Osteoblast (primary cell): ENCODE measurements around the gene SREK1IP1. TPM values are rescaled to one million over a fixed set of nuclear protein-coding genes. Genes with fewer than 3 reads are reported as not detected.

Experiments used
- DNase-seq: peaks from one replicate; pipeline ENCODE4 v3.0.0; 2011; ENCODE audit warnings: low spot score, mixed read lengths; ENCODE audit not compliant: insufficient read length; ENCODE audit errors: missing footprints
- H2AFZ ChIP-seq: 2 replicates; pipeline ENCODE4 v1.6.0; 2011; ENCODE audit warnings: mild to moderate bottlenecking, low read length
- H3K27ac ChIP-seq: 2 replicates; pipeline ENCODE4 v1.5.1; 2011; ENCODE audit warnings: mild to moderate bottlenecking, low read depth, low read length, moderate library complexity
- H3K27me3 ChIP-seq: 2 replicates; pipeline ENCODE4 v1.6.0; 2012; ENCODE audit warnings: mild to moderate bottlenecking, control low read depth, inconsistent platforms, low read length, moderate library complexity; ENCODE audit not compliant: insufficient read depth
- H3K36me3 ChIP-seq: 2 replicates; pipeline ENCODE4 v1.5.1; 2011; ENCODE audit warnings: mild to moderate bottlenecking, low read length, control low read depth, moderate library complexity; ENCODE audit not compliant: insufficient read depth
- H3K4me1 ChIP-seq: 2 replicates; pipeline ENCODE4 v1.5.1; 2011; ENCODE audit warnings: mild to moderate bottlenecking, low read length, control low read depth, moderate library complexity; ENCODE audit not compliant: insufficient read depth
- H3K4me2 ChIP-seq: 2 replicates; pipeline ENCODE4 v1.6.0; 2011; ENCODE audit warnings: mild to moderate bottlenecking, low read length; ENCODE audit not compliant: insufficient read depth
- H3K4me3 ChIP-seq: fragments of 200-600 bp; sonication (generic); 3 replicates; pipeline ENCODE4 v1.5.1; 2012; ENCODE audit warnings: mild to moderate bottlenecking, low read length, inconsistent platforms; ENCODE audit not compliant: insufficient read depth
- H3K79me2 ChIP-seq: 2 replicates; pipeline ENCODE4 v1.6.0; 2012; ENCODE audit warnings: mild to moderate bottlenecking, low read length, control low read depth, inconsistent platforms; ENCODE audit not compliant: insufficient read depth
- H3K9me3 ChIP-seq: 2 replicates; pipeline ENCODE4 v1.5.1; 2011; ENCODE audit warnings: low read depth, low read length, control low read depth
- H4K20me1 ChIP-seq: 2 replicates; pipeline ENCODE4 v1.6.0; 2012; ENCODE audit warnings: mild to moderate bottlenecking, low read length, control low read depth; ENCODE audit not compliant: insufficient read depth
- total RNA-seq: library from RNA; depleted of rRNA; stranded (reverse); fragments of >200 nt; gene quantifications from 2 replicates; pipeline ENCODE4 v1.2.3, GENCODE V29; 2012
- TF ChIP-seq, protein P1 (sequence below): IDR thresholded peaks from 2 replicates; pipeline ENCODE4 v1.5.1; 2011; ENCODE audit warnings: mild to moderate bottlenecking, low read depth, low read length, moderate library complexity; ENCODE audit errors: extremely low read depth

The SREK1IP1 gene
- total RNA-seq, 1 donor, result 9.4 TPM

DNA sequence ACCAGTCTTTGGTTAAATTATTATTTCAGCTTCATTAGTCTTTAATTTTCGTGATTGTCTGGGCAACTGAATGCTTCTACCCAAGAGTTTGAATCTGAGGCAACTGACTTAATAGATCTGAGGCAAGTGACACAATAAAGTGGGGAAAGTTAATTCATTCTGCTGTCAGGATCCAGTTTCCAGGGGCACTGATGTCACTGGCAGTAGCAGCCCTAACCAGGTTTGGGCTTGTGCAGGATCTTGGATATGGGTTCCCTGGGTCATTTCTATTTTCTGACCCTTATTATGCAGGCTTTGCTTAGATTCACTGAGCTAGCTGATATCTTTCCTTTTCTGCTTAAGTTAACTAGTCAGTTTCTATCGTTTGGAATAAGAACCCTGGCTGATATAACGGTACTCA, 9.6 kb downstream of the SREK1IP1 start:
- Histone ChIP-seq H4K20me1 (peaks cover 5% of the 10 kb centered on the region), H3K4me3 (no peak overlapping the region), H3K27me3 (no peaks in the 10 kb centered on the region), H3K4me2 (no peak overlapping the region), H3K27ac (no peak overlapping the region), H2AFZ (no peak overlapping the region), H3K79me2 (peaks cover 82% of the 10 kb centered on the region), H3K4me1 (no peaks in the 10 kb centered on the region), H3K9me3 (no peaks in the 10 kb centered on the region), H3K36me3 (peaks cover 12% of the 10 kb centered on the region)
- no peak for DNase-seq
- TF ChIP-seq, protein P1, sequence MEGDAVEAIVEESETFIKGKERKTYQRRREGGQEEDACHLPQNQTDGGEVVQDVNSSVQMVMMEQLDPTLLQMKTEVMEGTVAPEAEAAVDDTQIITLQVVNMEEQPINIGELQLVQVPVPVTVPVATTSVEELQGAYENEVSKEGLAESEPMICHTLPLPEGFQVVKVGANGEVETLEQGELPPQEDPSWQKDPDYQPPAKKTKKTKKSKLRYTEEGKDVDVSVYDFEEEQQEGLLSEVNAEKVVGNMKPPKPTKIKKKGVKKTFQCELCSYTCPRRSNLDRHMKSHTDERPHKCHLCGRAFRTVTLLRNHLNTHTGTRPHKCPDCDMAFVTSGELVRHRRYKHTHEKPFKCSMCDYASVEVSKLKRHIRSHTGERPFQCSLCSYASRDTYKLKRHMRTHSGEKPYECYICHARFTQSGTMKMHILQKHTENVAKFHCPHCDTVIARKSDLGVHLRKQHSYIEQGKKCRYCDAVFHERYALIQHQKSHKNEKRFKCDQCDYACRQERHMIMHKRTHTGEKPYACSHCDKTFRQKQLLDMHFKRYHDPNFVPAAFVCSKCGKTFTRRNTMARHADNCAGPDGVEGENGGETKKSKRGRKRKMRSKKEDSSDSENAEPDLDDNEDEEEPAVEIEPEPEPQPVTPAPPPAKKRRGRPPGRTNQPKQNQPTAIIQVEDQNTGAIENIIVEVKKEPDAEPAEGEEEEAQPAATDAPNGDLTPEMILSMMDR, result no peak

DNA sequence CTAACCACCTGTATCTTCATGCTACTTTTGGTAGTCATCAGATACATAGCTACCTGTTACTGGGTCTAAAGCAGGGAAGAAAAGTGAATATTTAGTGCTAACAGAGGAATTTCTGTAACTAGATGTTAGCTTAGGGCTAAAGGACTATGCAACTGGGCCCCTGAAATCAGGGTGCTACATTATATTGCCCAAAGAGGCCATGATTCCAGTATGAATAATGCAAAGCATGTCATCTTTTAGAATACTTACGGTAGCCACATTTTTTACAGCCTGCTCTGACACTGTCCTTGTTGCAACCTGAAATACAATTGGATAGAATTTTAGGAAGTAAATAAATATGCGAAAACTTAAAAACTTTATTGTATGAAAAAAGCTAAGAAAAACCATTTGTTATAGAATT, 14.4 kb downstream of the SREK1IP1 start:
- Histone ChIP-seq H3K4me2 (no peak overlapping the region), H3K27me3 (no peaks in the 10 kb centered on the region), H3K79me2 (peaks cover 46% of the 10 kb centered on the region), H3K4me3 (no peak overlapping the region), H3K9me3 (no peaks in the 10 kb centered on the region), H2AFZ (no peak overlapping the region), H3K36me3 (peaks cover 13% of the 10 kb centered on the region), H3K27ac (no peak overlapping the region), H4K20me1 (no peaks in the 10 kb centered on the region), H3K4me1 (no peaks in the 10 kb centered on the region)
- DNase-seq, result no peak
- TF ChIP-seq, protein P1, result no peak

DNA sequence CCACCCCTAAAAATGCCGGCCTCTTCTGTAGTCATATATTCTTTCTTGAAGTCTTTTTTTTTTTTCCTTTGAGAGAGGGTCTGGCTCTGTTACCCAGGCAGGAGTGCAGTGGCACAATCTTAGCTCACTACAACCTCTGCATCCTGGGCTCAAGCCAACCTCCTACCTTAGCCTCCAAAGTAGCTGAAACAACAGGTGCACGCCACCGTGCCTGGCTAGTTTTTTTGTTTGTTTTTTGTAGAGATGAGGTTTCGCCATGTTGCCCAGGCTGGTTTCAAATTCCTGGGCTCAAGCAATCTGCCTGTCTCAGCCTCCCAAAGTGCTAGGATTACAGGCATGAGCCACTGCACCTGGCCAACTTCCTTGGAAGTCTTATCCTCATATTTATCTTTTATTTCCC, 19.1 kb downstream of the SREK1IP1 start:
- Histone ChIP-seq H3K27ac (no peak overlapping the region), H3K4me1 (peaks cover 2% of the 10 kb centered on the region), H3K4me2 (no peak overlapping the region), H2AFZ (no peak overlapping the region), H3K9me3 (no peaks in the 10 kb centered on the region), H3K27me3 (no peaks in the 10 kb centered on the region), H4K20me1 (peaks cover 3% of the 10 kb centered on the region), H3K79me2 (peaks cover 18% of the 10 kb centered on the region), H3K36me3 (peaks cover 13% of the 10 kb centered on the region), H3K4me3 (no peak overlapping the region)
- TF ChIP-seq, protein P1, result no peak
- DNase-seq, result no peak

DNA sequence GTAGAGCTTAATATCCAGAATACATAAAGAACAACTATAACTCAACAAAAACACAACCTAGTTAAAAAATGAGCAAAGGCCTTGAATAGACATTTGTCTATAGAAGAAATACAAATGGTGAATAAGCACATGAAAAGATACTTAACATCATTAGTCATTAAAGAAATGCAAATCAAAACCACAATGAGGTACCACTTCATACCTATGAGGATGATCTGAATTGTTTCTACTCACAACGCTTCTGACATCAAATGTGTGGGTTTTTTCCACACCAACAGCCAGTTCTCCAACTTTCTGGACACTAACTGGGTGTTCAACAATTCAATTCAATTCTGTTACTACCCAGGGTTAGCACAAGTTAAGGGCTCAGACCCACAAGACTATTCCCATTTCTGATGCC, 22.0 kb downstream of the SREK1IP1 start:
- H3K27me3 ChIP-seq, result no peaks in the 10 kb centered on the region
- no peaks in the 10 kb centered on the region for H3K9me3 ChIP-seq
- H3K4me2 ChIP-seq, result no peak overlapping the region
- no peak overlapping the region for H3K27ac ChIP-seq
- TF ChIP-seq, protein P1, result no peak
- H3K79me2 ChIP-seq, result peaks cover 17% of the 10 kb centered on the region
- no peak for DNase-seq
- H3K36me3 ChIP-seq, result peaks cover 1% of the 10 kb centered on the region
- H2AFZ ChIP-seq, result no peak overlapping the region
- no peak overlapping the region for H3K4me3 ChIP-seq
- H4K20me1 ChIP-seq, result peaks cover 3% of the 10 kb centered on the region
- H3K4me1 ChIP-seq, result peaks cover 2% of the 10 kb centered on the region
